Karpas-422 (cell line): Measurements from ENCODE around the gene MYO7A. TPM values are rescaled to one million over a fixed set of nuclear protein-coding genes. Genes with fewer than 3 reads are reported as not detected.

Experiments
- DNase-seq: peaks from one replicate; pipeline ENCODE4 v3.0.0-alpha.2; 2015
- H2AFZ ChIP-seq: fragments of 200-600 bp; sonication (generic); 2 replicates; pipeline ENCODE4 v1.6.1; 2014; ENCODE audit warnings: antibody characterized with exemption, low read length, mixed read lengths
- H3K27ac ChIP-seq: fragments of 200-600 bp; sonication (generic); 2 replicates; pipeline ENCODE4 v1.5.1; 2014; ENCODE audit warnings: mild to moderate bottlenecking, low read length, moderate library complexity
- H3K27me3 ChIP-seq: fragments of 200-600 bp; sonication (generic); 2 replicates; pipeline ENCODE4 v1.6.1; 2014; ENCODE audit warnings: low read length, mixed read lengths
- H3K36me3 ChIP-seq: fragments of 200-600 bp; sonication (generic); 2 replicates; pipeline ENCODE4 v1.6.1; 2014; ENCODE audit warnings: low read length, mixed read lengths; ENCODE audit not compliant: insufficient read depth
- H3K4me1 ChIP-seq: fragments of 200-600 bp; sonication (generic); 2 replicates; pipeline ENCODE4 v1.6.1; 2014; ENCODE audit warnings: mild to moderate bottlenecking, low read length, mixed read lengths
- H3K4me2 ChIP-seq: fragments of 200-600 bp; sonication (generic); 2 replicates; pipeline ENCODE4 v1.6.1; 2014; ENCODE audit warnings: low read length, low read depth, mild to moderate bottlenecking; ENCODE audit not compliant: poor library complexity, severe bottlenecking
- H3K4me3 ChIP-seq: fragments of 200-600 bp; sonication (generic); 2 replicates; pipeline ENCODE4 v1.5.1; 2014; ENCODE audit warnings: mild to moderate bottlenecking, antibody characterized with exemption, low read length, mixed read lengths
- H3K79me2 ChIP-seq: fragments of 200-600 bp; sonication (generic); 2 replicates; pipeline ENCODE4 v1.6.1; 2014; ENCODE audit warnings: mild to moderate bottlenecking, low read length, mixed read lengths
- H3K9ac ChIP-seq: fragments of 200-600 bp; sonication (generic); 2 replicates; pipeline ENCODE4 v1.6.0; 2014; ENCODE audit warnings: low read length
- H3K9me2 ChIP-seq: fragments of 200-600 bp; sonication (generic), shearing (Covaris generic); replicated peaks from 2 replicates; pipeline ENCODE4 v1.6.0; 2014; ENCODE audit warnings: mild to moderate bottlenecking, low read length, moderate library complexity; ENCODE audit not compliant: insufficient read depth
- H3K9me3 ChIP-seq: fragments of 300-700, 200-600 bp; sonication (generic); 2 replicates; pipeline ENCODE4 v1.6.1; 2014; ENCODE audit warnings: low read length, mixed read lengths
- H4K20me1 ChIP-seq: fragments of 200-600 bp; sonication (generic); 2 replicates; pipeline ENCODE4 v1.6.1; 2014; ENCODE audit warnings: mild to moderate bottlenecking, antibody characterized with exemption, low read length, low read depth; ENCODE audit not compliant: insufficient read depth
- total RNA-seq: library from RNA; depleted of rRNA; stranded (reverse); fragments of >200 nt; shearing (Covaris generic); gene quantifications from 2 replicates; pipeline ENCODE4 v1.2.3, GENCODE V29; 2014; ENCODE audit warnings: low replicate concordance

Gene MYO7A
- total RNA-seq, 1 experiment from 2014 or later = not detected

DNA sequence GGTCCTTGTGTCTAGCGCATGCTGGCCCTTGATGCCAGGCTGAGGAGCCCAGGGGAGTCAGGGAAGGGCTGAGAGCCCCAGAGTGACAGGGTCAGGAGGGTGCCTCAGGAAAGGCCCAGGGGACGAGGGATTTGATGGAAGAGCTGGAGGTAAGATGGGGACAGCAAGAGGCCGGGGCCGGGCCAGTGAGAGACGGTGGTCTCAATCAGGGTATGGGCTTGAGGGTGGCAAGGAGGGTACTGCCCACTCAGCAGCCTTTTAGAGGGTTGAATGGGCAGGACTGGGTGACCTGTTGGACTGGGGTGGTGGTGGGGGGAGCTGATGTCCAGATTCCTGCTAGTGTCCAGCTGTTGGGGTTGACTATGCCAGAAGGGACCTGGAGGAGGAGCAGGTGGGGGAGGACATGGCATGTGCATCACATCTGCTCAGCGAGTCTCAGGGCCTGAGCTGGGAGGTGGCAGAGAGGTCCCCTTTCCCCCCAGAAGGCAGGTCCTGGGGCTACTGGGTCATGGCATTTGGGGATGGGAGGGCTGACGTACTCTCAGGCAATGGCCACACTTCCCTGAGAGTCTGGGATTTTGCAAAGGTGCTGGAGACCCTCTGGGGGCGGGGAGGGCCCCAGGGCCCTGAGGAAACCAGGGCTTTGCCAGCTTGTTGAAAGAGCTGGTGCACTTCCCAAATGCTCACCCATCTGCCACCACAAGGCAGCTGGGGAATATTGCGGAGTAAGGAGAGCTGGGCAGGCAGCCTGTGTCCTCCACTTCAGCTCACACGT lies 18.4 kb downstream of the MYO7A start:
- H2AFZ ChIP-seq = no peak overlapping the region
- no peaks in the 10 kb centered on the region for H4K20me1 ChIP-seq
- H3K27me3 ChIP-seq = no peaks in the 10 kb centered on the region
- no peaks in the 10 kb centered on the region for H3K9me3 ChIP-seq
- DNase-seq = no peak
- no peaks in the 10 kb centered on the region for H3K9me2 ChIP-seq
- no peak overlapping the region for H3K9ac ChIP-seq
- H3K4me2 ChIP-seq = no peak overlapping the region
- no peak overlapping the region for H3K27ac ChIP-seq
- no peaks in the 10 kb centered on the region for H3K79me2 ChIP-seq
- no peaks in the 10 kb centered on the region for H3K36me3 ChIP-seq
- no peak overlapping the region for H3K4me3 ChIP-seq
- no peaks in the 10 kb centered on the region for H3K4me1 ChIP-seq

DNA sequence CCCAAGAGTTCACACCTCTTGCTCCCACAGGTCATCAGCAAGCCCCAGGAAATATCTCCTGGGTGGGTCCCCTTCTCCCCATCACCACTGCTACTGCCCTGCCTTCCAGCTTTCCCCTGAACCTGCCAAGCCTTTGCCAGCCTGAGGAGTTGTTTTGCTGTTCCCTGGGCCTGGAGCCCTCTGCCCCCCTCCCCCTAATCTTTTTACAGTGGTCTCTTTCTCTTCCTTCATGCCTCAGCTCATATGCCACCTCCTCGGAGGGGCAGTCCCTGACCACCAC lies 18.9 kb downstream of the MYO7A start:
- DNase-seq = no peak
- Histone ChIP-seq H4K20me1 (no peaks in the 10 kb centered on the region), H3K79me2 (no peaks in the 10 kb centered on the region), H3K4me2 (no peak overlapping the region), H3K9ac (no peak overlapping the region), H2AFZ (no peak overlapping the region), H3K27me3 (no peaks in the 10 kb centered on the region), H3K4me1 (no peaks in the 10 kb centered on the region), H3K27ac (no peak overlapping the region), H3K9me2 (no peaks in the 10 kb centered on the region), H3K9me3 (no peaks in the 10 kb centered on the region), H3K4me3 (no peak overlapping the region), H3K36me3 (no peaks in the 10 kb centered on the region)

DNA sequence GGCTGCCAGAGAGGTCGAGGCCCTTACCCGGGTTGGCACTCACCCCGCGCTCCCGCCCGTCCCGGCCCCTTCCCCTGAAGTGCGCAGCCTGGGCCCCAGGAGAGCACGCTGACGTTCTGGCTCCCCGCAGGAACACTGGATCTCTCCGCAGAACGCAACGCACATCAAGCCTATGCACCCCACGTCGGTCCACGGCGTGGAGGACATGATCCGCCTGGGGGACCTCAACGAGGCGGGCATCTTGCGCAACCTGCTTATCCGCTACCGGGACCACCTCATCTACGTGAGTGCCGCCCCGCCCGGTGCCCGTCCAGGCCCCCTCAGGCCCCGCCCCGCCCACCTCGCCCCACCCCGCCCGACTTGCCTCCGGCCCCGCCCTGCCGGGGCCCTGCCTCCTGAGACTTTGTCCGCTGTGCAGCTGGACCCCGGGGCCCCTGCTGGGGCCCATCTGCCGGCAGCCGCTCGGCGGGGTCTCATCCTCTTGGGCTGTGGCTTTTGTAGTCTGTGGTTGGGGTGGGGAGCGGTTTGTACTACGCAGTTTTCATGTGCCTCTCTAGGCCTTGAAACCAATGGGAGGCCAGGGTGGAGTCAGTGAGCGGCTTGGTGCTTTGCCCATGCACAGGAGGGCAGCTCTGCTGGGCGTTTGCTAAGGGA lies 19.7 kb downstream of the MYO7A start:
- Histone ChIP-seq H3K4me3 (no peak overlapping the region), H3K4me2 (no peak overlapping the region), H2AFZ (no peak overlapping the region), H3K9ac (no peak overlapping the region), H3K9me3 (no peaks in the 10 kb centered on the region), H3K79me2 (no peaks in the 10 kb centered on the region), H3K4me1 (no peaks in the 10 kb centered on the region), H3K27me3 (no peaks in the 10 kb centered on the region), H4K20me1 (no peaks in the 10 kb centered on the region), H3K36me3 (no peaks in the 10 kb centered on the region), H3K27ac (no peak overlapping the region), H3K9me2 (no peaks in the 10 kb centered on the region)
- no peak for DNase-seq

DNA sequence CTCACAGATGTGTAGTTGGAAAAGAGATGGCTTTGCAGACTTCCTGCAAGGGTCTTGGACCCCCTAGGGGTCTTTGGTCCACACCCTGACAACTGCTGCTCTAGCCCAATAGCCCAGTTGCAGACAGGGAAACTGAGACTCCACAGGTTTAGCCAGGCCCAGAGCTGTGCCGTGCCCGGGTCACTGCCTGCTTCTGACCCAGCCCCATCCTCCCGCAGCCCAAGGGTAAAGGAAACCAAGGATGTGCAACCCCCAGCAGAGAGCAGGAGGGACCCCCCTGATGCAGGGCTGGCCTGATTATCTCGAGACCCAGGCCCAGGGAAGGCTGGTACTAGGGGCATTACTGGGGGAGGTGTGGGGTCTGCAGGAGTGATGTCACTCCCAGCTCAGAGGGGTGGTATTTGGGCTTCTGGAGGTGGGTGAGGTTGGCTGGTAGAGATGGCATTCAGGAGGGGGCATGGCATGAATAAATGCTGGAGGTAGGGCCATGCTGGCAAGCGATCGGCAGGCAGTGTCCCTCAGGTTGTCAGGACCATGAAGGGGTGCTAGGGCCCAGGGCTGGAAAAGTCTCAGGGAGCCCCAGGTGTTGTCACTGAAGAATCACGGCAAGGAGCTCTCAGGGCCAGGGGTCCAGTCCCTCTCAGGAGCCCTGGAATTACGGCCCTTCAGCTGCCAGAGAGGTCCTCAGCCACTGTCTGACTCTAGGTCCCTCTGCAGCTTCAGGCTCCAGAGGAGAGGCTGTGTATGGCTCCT lies 21.1 kb downstream of the MYO7A start:
- Histone ChIP-seq H3K9me3 (no peaks in the 10 kb centered on the region), H2AFZ (no peak overlapping the region), H3K4me2 (no peak overlapping the region), H3K36me3 (no peaks in the 10 kb centered on the region), H3K9ac (no peak overlapping the region), H3K79me2 (no peaks in the 10 kb centered on the region), H3K4me3 (no peak overlapping the region), H3K4me1 (no peaks in the 10 kb centered on the region), H3K27me3 (no peaks in the 10 kb centered on the region), H3K9me2 (no peaks in the 10 kb centered on the region), H4K20me1 (no peaks in the 10 kb centered on the region), H3K27ac (no peak overlapping the region)
- no peak for DNase-seq

DNA sequence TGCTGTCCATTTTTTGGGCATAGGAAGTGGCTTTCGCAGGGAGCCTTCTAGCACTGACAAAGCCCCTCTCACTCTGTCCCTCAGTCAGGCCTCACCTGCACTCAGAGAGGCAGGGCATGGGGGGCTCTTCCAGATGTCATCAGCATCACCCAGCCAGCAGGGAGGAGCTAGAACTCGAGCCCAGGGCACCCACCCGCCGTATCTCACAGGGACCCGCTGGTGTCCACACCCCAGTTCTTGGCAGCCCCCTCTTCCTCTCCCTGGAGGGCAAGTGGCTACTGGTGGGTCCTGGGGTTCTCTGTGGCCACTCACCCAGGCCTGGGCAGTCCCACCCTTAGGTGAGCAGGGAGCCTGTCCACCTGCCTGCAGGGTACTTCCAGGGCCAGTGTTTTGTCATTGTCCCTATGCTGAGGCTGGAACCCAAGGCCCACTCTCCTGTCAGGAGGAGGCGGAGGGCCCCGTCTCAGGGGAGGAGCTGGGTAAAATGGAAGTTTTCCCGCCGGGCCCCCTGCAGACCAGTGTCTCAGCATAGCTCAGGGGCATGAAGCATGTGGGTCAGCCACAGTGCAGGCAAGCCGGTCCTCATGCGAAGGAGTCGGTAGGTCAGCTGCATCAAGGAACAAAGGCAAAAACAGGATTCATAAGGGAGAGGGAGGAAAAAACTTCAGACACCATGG lies 21.8 kb downstream of the MYO7A start:
- Histone ChIP-seq H3K27me3 (no peaks in the 10 kb centered on the region), H3K9me3 (no peaks in the 10 kb centered on the region), H3K9ac (no peak overlapping the region), H3K4me3 (no peak overlapping the region), H3K27ac (no peak overlapping the region), H3K9me2 (no peaks in the 10 kb centered on the region), H4K20me1 (no peaks in the 10 kb centered on the region), H3K4me1 (no peaks in the 10 kb centered on the region), H3K36me3 (no peaks in the 10 kb centered on the region), H2AFZ (no peak overlapping the region), H3K4me2 (no peak overlapping the region), H3K79me2 (no peaks in the 10 kb centered on the region)
- DNase-seq = no peak

DNA sequence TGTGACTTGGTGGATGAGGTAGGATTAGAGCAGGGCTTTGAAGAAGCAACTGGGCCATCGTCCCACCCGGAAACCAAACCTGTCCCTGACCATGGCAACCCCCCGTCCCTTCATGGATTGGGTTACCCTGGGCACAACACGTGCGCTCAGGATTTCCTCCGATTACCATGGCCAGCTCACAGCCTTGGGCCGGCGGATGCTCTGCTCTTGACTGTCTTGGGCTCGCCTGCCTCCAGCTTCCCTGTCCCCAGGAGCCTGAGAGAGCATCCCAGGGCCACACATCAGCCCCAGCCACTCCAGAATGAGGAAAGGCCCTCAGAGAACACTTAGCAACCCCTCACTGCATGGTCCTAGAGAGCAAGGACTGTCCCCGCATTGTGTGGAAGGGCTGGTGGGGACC lies 22.8 kb downstream of the MYO7A start:
- no peaks in the 10 kb centered on the region for H3K9me3 ChIP-seq
- no peaks in the 10 kb centered on the region for H3K4me1 ChIP-seq
- no peak overlapping the region for H2AFZ ChIP-seq
- H3K27me3 ChIP-seq = no peaks in the 10 kb centered on the region
- H3K9ac ChIP-seq = no peak overlapping the region
- H3K27ac ChIP-seq = no peak overlapping the region
- no peaks in the 10 kb centered on the region for H4K20me1 ChIP-seq
- no peak for DNase-seq
- no peaks in the 10 kb centered on the region for H3K9me2 ChIP-seq
- H3K4me3 ChIP-seq = no peak overlapping the region
- no peak overlapping the region for H3K4me2 ChIP-seq
- no peaks in the 10 kb centered on the region for H3K36me3 ChIP-seq
- H3K79me2 ChIP-seq = no peaks in the 10 kb centered on the region

DNA sequence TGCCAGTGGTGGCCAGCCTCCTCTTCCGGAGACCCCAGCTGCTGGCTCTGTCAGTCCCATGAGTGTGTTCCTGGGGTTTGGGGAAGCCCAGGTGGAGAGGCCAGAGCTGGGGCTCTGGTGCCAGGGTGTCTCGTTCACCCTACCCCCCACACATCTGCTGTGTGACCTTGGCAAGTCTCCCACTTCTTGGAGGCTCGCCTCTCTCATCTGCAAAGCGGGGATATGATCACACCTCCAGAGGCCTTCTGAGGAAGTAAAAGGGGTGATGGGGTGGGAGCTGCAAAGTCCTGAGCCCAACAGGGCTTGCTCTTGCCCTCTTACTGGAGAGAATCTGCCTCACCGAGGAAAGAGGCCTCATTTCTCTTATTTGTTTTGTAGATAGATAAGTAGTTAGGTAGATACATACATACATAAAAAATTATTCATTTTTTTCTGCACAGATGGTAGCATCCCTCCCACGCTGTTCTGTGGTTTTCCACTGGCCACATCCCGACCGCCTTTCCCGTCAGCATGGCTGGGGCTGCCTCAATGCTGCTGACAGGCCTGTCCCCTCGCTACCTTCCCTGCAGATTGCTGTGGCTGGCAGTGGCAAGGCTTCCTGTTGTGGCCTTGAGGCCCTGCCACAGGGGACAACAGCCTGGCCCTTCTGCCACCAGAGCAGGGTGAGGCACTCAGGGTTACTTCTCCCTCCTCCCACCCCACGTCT lies 23.9 kb downstream of the MYO7A start:
- DNase-seq = no peak
- H3K4me3 ChIP-seq = no peak overlapping the region
- no peaks in the 10 kb centered on the region for H3K36me3 ChIP-seq
- H3K79me2 ChIP-seq = no peaks in the 10 kb centered on the region
- H3K9me3 ChIP-seq = no peaks in the 10 kb centered on the region
- H3K4me2 ChIP-seq = no peak overlapping the region
- H2AFZ ChIP-seq = no peak overlapping the region
- H3K9ac ChIP-seq = no peak overlapping the region
- no peaks in the 10 kb centered on the region for H3K27me3 ChIP-seq
- no peaks in the 10 kb centered on the region for H4K20me1 ChIP-seq
- H3K27ac ChIP-seq = no peak overlapping the region
- H3K4me1 ChIP-seq = no peaks in the 10 kb centered on the region
- H3K9me2 ChIP-seq = no peaks in the 10 kb centered on the region
